HG02840 (cell line): ENCODE data around the gene MAP3K8.
"Not testable (repeated sequence)": the region's sequence is repeated elsewhere in the genome, so short reads cannot be mapped to it uniquely, and the experiment has no call there.

ENCODE experiments used
- ATAC-seq: cut with Tn5 transposase; IDR thresholded peaks from one replicate; pipeline ENCODE4 v1.9.1; 2021; ENCODE audit warnings: mild to moderate bottlenecking, moderate library complexity, moderate number of reproducible peaks; ENCODE audit not compliant: unreplicated experiment, low FRiP score

Gene MAP3K8

DNA sequence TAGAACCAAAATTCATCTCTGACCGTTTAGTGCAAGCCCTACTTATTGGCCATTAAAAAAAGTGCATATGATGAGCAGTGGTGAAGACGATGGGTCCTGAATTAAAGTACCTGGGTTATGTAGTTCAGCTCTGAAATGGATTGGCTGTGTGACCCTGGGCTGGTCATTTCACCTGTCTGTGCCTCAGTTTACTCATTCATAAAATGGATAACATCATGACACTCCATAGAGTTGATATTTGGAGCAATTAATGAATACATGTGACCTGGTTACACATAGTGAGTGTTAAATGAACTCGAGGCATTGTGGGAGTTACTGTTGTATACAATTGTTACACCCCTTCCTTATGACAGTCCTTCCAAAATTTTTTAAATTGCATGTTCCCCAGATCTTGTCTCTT, 9.1 kb downstream of the MAP3K8 start:
- no peak for ATAC-seq

DNA sequence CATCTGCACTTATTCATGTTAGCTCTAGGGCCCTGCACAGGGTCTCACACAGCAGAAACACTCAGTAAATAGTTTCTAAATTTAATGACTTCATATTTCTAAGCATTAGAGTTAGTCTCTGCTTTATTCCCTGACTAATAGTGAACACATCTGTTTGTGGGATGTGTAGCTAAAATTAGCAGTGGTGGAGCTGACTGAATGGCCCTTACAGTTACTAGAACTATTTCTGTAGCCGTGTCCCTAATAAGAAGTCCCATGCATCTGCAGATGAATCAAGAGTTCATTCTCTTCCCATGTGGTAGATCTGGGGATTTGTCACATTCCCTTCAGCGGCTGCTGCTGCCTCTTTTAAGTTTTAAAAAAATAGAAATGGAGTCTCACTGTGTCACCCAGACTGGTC, 11.7 kb downstream of the MAP3K8 start:
- no peak for ATAC-seq

DNA sequence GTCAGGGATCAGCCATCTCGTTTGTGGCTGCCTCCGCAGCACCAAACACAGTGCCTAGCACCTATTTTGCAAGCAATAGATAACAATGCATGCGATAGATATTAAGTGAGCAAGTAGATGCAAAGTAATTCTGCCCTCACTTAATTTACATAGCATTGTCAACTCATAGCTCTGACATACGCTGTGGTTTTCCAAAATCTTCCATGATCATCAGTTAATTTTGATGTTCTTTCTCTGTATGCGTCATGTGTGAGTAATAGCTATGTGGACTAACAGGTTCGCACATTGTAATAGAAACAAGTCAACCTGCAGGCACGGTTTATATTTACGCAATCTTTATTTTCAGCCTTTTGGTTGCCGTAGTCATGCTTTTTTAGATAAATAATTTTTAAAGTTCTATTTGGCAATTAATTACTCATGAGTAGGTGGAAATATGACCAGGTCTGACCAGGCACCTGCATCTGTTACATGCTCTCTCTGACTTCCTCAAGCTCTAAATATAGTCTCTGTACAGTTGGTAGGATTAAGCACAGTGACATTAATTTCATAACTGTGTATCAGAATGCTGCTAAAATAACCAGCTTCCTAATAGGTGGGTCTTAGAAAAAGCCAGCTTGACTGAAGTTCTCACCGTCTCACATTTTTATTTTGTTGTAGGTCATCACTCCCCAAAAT, 13.3 kb downstream of the MAP3K8 start:
- no peak for ATAC-seq

DNA sequence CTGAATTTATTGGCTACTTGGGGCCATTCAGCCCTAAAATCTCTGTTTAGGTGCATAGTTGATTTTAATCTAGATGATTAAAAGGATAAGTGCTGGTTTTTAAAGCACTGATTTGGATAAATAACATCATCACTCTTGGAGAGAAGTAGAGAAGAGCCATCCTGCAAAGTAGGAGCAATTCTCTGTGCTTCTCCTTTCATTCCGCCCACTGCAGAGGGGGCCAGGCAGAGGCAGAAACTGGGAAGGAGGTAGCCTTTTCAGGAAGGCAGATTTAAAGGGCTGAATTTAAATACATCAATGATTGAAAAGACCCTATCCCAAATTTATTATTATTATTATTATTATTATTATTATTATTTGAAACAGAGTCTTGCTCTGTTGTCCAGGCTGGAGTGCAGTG, 14.1 kb downstream of the MAP3K8 start:
- ATAC-seq: no peak

DNA sequence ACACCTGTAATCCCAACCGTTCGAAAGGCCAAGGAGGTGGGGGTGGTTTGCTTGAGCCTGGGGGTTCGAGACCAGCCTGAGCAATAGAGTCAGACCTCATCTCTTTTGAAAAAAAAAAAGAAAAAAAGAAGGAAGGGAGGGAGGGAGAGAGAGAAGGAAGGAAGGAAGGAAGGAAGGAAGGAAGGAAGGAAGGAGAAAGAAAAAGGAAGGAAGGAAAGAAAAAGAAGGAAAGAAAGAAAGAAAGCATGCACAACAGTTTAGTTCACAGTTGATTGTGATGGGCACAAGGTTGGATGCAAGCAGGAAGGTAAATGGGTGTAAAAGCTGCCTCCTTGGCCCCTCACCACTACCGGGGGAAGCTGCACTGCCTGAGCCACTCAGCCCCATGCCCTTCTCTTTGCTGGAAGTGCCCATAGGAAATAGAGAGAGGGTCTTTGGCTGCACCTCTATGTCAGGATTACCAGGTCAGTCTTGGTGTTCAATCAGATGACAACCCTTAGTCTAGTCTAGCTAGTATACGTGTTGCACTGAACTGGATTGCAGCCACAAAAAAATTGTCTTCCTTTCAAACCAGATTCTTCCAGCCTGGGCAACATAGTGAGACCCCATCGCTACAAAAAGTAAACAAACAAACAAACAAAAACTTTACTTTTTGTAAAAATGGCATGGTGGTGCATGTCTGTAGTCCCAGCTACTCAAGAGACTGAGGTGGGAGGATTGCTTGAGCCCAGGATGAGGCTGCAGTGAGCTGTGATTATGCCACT, 20.0 kb downstream of the MAP3K8 start:
- ATAC-seq: no peak

DNA sequence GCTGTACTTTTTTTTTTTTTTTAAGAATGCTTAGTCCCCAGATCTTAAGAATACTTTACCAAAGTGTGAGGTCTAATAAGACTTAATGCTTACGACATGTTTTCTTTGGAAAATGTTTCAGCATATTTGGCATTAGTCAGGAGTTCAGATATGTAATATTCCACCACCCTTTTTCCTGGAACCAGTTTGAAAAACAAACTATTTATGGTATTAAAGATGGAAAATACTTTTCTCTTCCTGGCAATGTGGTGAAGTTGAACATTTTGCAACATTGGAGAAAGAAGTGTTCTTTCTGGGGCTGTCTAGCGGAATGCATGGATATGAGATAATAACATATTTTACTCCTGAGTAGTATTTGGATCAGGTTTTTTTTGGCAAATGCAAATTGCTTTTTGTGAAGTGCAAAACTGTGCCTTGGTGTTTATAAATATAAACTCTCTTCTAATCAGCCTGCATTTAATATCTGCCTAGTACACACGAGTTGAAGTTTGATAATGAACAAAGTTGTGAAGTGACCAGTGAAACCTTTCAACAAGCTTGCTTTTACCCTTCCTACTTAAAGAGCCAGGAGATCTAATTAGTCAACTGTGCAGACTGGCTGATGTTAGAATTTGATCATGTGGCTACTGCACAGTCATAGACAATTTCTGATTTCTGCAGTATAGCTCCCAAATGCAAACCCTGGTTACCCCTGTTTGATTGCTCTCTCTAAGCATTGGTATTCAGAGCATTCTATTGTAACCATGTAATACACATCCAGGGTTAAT, 20.9 kb downstream of the MAP3K8 start:
- no peak for ATAC-seq

DNA sequence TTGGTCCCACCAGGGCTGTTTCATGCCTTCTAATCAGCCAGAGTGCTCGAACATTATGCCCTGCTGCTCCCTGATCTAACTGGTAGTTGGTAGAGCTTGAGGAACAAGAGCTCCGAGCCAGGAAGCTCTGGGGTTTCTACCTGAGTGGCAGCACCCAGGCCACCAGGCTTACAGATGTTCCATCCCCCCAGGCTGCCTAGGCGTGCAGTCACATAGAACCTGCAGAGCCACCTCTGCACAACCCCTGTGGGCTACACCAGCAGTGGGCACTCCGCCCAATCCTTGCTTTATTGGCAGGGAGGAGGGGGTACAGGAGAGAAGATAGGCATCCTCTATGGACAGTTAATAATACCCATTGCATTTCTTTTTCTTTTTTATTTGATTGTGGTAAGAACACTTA, 21.8 kb downstream of the MAP3K8 start:
- ATAC-seq: peak; percentile 34

DNA sequence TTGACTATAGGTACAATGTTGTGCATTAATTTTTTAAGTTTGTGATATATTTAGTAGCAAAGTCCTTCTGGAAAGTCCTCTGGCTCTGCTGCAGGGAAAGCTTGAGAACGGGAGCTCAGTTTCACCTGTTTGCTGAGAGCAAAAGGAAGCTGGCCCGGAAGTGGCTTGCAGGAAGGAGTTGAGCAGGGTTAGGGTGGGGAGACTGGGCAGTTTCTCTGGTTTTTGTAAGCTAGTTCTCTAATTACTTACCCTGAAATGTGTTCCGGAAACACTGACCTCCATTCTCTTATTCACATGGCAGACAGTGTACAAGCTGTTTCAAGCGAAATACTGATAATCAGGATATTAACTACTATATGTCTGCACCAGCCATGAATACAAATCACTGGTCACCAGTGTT, 22.3 kb downstream of the MAP3K8 start:
- ATAC-seq: peak; percentile 74

DNA sequence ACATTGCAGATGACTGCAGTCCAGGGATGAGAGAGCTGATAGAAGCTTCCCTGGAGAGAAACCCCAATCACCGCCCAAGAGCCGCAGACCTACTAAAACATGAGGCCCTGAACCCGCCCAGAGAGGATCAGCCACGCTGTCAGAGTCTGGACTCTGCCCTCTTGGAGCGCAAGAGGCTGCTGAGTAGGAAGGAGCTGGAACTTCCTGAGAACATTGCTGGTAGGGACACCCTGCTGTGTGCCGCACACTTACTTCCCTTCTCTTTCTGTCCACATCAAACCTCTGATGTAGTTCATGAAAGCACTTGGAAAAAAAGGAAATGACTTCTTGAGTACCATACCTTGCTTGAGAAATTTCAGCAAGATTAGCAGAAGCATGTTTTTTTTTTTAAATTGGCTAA, 25.3 kb downstream of the MAP3K8 start:
- ATAC-seq: no peak

DNA sequence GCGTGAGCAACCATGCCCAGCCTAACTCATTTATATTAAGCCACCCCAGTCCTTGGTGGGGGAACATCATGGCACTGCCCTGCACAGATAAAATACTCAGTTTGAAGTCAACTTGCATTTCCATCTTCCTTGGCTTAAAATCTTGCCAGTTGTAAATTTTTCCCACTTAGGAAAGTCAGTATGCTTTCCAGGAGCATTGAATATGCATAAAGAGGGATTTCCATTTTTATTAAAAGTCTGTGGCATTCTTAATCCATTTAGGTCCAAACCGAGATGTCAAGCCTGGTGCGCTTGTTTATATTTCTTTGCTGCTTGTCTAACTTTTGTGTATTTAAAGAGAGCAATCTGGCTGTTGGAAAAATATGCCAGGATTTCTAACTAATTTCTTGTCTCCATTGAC, 26.1 kb downstream of the MAP3K8 start:
- ATAC-seq: no peak

DNA sequence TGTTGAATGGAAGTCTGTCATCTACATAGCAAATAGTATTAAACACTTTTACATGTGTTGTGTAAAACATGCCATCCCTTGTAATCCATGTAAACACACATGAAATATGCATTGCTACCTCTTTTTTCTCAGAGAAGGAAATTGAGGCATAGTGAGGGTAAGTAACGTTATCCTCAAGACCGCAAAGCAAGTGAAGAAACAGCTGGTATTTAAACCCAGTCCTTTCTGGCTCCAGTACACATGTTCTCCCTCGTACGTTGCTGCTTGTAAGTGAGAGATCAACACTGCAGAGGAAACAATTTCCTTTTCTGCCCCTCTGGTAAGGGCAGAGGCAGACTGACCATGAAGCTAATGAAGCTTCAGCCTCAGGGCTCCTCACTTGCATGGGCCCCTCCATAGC, 28.5 kb downstream of the MAP3K8 start:
- ATAC-seq: no peak

DNA sequence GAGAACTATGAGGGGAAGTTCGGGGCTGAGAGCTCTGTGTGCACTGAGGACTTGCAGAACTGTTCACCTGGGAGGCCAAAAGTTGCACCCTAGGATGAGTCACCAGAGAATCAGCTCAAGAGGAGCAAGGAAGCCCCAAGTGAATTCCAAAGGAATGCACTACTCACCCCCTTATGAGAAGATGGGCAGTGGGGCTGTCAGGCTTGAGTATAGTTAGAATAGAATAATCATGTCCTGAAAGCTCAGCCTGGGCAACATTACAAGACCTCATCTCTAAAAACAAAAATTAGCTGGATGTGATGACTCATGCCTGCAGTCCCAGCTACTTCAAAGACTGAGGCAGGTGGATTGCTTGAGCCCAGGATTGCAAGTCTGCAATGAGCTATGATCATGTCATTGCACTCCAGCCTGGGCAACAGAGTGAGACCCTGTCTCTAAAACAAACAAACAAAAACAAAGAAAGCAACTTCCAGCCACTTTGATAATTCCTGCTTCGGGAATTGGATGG, 30.0 kb downstream of the MAP3K8 start:
- no peak for ATAC-seq

DNA sequence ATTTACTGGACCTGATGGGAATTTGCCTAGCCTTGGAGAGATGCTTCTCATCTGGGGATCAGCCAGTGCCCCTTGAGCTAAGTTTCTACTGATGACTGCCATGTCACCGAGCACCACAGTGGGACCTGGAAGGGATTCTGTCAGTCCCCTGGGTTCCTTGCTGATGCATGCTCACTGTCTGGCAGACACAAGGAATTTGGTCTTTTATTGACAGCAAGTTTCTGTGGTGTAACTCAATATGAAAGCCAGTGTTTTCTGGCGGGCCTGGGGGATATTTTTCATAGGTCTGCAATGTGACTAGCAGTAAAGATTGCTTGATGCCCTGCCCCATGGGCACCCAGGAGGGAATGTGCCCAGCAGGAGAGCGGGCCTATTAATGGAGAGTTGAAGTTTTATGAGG, 30.7 kb downstream of the MAP3K8 start:
- no peak for ATAC-seq

DNA sequence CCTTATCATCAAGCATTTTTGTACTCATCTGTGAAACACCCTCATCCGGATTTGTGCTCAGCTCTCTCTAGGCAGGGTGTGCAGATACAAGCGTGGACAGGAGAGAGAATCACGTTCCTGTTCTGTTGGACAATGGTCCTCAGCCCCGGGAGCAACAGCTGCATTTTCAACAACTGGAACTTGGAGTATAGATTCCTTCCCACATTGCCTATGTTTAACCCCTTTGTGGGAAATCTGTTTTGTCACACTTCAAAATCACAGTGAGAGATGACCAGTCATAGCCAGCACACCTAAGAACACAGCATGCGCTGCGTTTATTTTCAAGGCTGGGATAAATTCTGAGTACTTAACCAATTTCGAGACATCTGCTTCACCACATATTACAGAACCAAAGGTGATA, 32.5 kb downstream of the MAP3K8 start:
- ATAC-seq: no peak

DNA sequence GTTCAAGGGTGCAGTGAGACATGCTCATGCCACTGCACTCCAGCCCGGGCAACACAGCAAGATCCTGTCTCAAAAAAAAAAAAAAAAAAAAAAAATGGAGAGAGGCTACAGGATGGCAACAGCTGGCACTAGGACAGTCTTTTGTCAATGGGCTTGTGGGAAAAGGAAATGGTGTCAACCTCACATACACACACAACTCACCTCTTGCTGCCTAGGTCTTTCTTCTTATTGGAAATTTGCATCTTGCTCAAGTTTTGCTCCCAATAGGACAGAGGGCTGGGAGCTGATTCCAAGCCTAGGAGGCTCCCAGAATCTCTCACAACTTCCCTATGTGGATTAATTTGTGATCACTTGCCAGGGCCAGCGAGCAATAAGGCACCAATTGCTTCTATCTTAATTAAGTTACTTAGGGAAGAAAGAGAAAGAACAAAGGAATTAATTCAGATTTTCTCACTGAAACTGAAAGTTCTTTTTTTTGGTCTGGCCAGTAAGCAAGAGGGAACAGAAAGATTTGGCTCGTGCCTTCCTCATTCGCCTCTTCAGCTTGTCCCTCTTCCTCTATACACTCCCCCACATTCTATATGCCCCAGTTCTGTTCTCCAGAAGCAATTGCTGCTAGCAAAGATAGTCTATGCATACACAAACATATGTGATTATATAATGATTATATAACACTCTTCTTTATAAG, 33.8 kb downstream of the MAP3K8 start:
- no peak for ATAC-seq

DNA sequence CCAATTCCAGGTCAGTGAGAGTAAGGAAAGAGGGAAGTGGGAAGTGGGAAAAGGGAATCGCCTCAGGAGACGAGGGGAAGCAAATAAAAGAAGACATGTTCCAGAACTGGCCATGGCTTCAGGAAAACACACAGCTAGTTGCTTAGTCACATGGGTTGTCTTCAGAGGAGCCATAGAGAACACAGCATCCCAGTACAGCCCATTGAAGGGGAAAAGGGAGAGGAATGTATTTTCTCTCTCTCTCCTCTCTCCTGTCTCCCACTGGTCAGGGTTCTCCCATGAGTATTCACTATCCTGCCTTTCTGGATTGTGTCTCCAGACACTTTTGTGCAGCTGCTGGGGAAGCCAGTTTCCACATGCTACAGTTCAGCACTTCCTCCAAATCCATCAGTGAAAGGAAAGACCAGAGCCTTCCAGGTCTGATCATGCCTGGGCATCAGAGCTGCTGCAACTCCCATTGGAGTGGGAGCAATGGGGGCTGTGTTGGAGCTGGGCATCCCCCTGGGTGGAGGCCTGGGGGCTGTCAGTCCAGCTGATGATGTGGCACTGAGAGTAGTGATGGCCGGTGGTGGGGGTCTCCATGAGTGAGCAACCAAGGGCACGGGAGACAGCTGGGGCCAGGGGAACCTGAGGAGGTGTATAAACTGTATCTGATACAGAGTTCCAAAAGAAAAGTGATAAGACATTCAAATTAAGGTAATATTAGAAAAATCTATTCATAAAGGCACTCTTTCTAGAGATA, 38.6 kb downstream of the MAP3K8 start:
- ATAC-seq: no peak

DNA sequence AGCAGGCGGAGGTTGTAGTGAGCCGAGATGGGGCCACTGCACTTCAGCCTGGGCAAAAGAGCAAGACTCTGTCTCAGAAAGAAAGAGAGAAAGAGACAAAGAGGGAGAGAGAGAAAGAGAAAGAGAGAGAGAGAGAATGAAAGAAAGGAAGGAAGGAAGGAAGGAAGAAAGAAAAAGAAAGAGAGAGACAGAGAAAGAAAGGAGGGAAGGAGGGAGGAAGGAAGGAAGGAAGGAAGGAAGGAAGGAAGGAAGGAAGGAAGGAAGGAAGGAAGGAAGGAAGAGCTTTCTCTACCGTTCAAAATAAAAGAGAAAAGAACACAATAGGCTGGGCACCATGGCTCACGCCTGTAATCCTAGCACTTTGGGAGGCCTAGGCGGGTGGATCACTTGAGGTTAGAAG, 41.5 kb downstream of the MAP3K8 start:
- not testable (repeated sequence) for ATAC-seq

DNA sequence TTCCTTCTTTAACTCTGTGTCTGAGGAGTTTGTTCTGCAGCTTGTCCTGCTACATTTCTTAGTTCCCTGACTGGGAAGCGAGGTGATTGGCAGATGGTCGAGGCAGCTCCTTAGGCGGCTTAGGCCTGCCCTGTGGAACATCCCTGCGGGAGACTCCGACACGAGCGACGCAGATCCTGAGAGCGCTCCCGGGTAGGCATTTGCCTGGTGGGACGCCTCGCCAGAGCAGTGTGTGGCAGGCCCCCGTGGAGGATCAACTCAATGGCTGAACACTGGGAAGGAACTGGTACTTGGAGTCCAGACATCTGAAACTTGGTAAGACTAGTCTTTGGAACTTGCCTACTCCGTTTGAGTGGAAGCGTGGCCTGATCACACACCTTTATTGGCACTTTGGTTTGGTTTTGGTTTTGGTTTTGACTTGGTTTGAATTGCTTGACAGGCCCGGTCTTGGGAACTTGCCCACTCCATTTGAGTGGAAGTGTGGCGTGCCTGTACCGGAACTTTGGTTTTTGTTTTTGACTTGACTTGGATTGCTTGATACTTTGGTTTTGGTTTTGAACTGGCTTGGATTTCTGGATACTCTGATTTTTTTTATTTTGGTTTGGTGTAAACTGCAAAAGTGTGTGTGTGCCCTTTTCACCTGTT, 42.6 kb downstream of the MAP3K8 start:
- no peak for ATAC-seq

DNA sequence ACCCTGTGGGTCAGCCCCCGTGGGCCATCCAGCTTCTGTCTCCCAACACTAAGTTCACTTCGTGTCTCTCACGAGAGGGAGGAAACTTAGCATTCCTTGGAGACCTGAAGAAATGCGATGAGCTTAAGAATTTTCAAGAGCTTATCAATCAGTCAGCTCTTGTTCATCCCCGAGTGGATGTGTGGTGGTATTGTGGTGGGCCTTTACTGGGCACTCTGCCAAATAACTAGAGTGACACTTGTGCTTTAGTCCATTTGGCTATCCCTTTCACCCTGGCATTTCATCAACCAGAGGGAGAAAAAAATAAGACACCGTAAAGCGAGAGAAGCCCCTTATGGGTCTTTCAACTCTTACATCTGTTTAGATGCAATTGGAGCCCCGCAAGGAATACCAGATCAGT, 45.5 kb downstream of the MAP3K8 start:
- not testable (repeated sequence) for ATAC-seq

DNA sequence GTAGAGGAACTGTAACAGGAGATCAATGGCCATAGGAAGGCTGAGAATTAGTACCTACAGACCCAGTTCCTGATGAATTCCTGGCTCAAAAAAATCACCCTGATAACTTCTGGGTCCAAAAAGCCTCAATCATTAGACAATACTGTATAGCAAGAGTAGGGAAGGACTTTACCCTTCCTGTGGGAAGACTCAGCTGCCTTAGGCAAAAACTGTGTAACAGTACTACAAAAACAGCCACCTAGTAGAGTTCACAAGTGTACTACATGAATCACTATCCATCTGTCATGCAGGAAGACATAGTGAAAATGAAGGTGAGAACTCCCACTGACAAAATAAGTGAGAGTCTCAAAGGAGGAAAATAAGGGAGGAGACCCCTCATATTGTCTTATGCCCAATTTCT, 47.6 kb downstream of the MAP3K8 start:
- ATAC-seq: no peak
